Upper lobe of left lung (tissue), 6 donors: ENCODE data around the gene SYNPR. TPM values are rescaled to one million over a fixed set of nuclear protein-coding genes. Genes with fewer than 3 reads are reported as not detected.

Source experiments
- ATAC-seq, 2 donors: fragments of 200-7000 bp; cut with Tn5 transposase; one replicate each; pipeline ENCODE4 v1.9.1; 2022; ENCODE audit warnings: mild to moderate bottlenecking in 2 of 2, moderate library complexity in 2 of 2; ENCODE audit not compliant: low FRiP score in 2 of 2
- DNase-seq, 2 donors: peaks; one replicate each; pipeline ENCODE4 v3.0.0-alpha.2; 2019 to 2020
- H3K27ac ChIP-seq, 4 donors: fragments of 200-600 bp; sonication (generic); one replicate each; pipeline ENCODE4 v1.5.1; 2016 to 2019
- H3K27me3 ChIP-seq, 4 donors: fragments of 200-600 bp; sonication (generic); one replicate each; pipeline ENCODE4 v1.5.1; 2017 to 2019
- H3K36me3 ChIP-seq, 4 donors: fragments of 200-600 bp; sonication (generic); one replicate each; pipeline ENCODE4 v1.5.1; 2016 to 2019
- H3K4me1 ChIP-seq, 4 donors: fragments of 200-600 bp; sonication (generic); one replicate each; pipeline ENCODE4 v1.5.1; 2018 to 2019
- H3K4me3 ChIP-seq, 4 donors: fragments of 200-600 bp; sonication (generic); one replicate each; pipeline ENCODE4 v1.5.1; 2017 to 2019; ENCODE audit warnings: mild to moderate bottlenecking in 2 of 4, moderate library complexity in 1 of 4
- H3K9me3 ChIP-seq, 4 donors: fragments of 200-600 bp; sonication (generic); one replicate each; pipeline ENCODE4 v1.5.1; 2018 to 2019
- CTCF ChIP-seq, 6 experiments: fragments of 450-650 bp in 4 of 6; fragments of 200-600 bp in 2 of 6; sonication (generic) in 2 of 6; IDR thresholded peaks; one replicate each; pipeline ENCODE4 v1.5.1; 2016 to 2019; ENCODE audit warnings: antibody characterized with exemption in 6 of 6
- EP300 ChIP-seq, 4 donors: sonication (generic); formaldehyde crosslinking; IDR thresholded peaks; one replicate each; pipeline ENCODE4 v1.5.1; 2017; ENCODE audit warnings: antibody characterized with exemption in 4 of 4, control low read depth in 2 of 4
- POLR2A ChIP-seq, 4 donors: fragments of 450-650 bp; IDR thresholded peaks; one replicate each; pipeline ENCODE4 v1.5.1; 2016 to 2017; ENCODE audit warnings: antibody characterized with exemption in 4 of 4, mild to moderate bottlenecking in 2 of 4
- POLR2AphosphoS5 ChIP-seq, 2 donors: sonication (generic); formaldehyde crosslinking; IDR thresholded peaks; one replicate each; pipeline ENCODE4 v1.5.1; 2017; ENCODE audit warnings: antibody characterized with exemption in 2 of 2
- WGBS, 2 donors: methylation state at CpG; one replicate each; pipeline ENCODE4 v1.1.5; 2017 to 2018; 5-methylcytosine and 5-hydroxymethylcytosine counted together
- total RNA-seq, 6 donors: library from RNA; depleted of rRNA in 4 of 6; stranded (reverse); fragments of >200 nt in 4 of 6; gene quantifications; one replicate each; pipeline versions ENCODE4 v1.1.0 to v1.2.1, GENCODE V29; 2016 to 2021
- donor health status: DM: no; HTN: no; CAD: no; lungs with moderate emphysema.
- donor health status: DM: no; HTN: yes; CAD: no; lungs with severe emphysema.

SYNPR gene
- total RNA-seq, 6 donors from 2014 or later = not detected

- Histone ChIP-seq H3K36me3 (no peaks in the 10 kb centered on the region), H3K27me3 (no peaks in the 10 kb centered on the region), H3K27ac (no peak overlapping the region), H3K4me1 (no peaks in the 10 kb centered on the region), H3K9me3 (no peaks in the 10 kb centered on the region), H3K4me3 (no peak overlapping the region)
- 76 to 83% methylated on average over 6 of the region's 6 CpGs for WGBS, 2 donors
- ATAC-seq (no peak), DNase-seq (no peak)
- no peak for TF ChIP-seq EP300 (IDR thresholded peaks at IDR 0.05)
- TF ChIP-seq POLR2A (IDR thresholded peaks at IDR 0.05) = no peak
- TF ChIP-seq POLR2AphosphoS5 (IDR thresholded peaks at IDR 0.05) = no peak
- no peak for TF ChIP-seq CTCF (IDR thresholded peaks at IDR 0.05)
Observed at GRCh38 chr3:63481627-63482026, 203.5 kb downstream of the SYNPR start.

GRCh38 chr3:63482341-63482740 lies 204.2 kb downstream of the SYNPR start:
- H3K27ac ChIP-seq = no peak overlapping the region
- TF ChIP-seq POLR2AphosphoS5 (IDR thresholded peaks at IDR 0.05) (no peak), POLR2A (IDR thresholded peaks at IDR 0.05) (no peak), EP300 (IDR thresholded peaks at IDR 0.05) (no peak), CTCF (IDR thresholded peaks at IDR 0.05) (no peak)
- H3K4me1 ChIP-seq = no peaks in the 10 kb centered on the region
- WGBS, 2 donors = 73 to 81% methylated on average over 2 of the region's 2 CpGs
- DNase-seq (no peak), ATAC-seq (no peak)
- no peaks in the 10 kb centered on the region for H3K9me3 ChIP-seq
- no peak overlapping the region for H3K4me3 ChIP-seq
- H3K27me3 ChIP-seq = no peaks in the 10 kb centered on the region
- H3K36me3 ChIP-seq = no peaks in the 10 kb centered on the region

GRCh38 chr3:63492464-63492863 lies 214.4 kb downstream of the SYNPR start:
- Histone ChIP-seq H3K9me3 (no peaks in the 10 kb centered on the region), H3K27me3 (no peaks in the 10 kb centered on the region), H3K27ac (no peak overlapping the region), H3K4me1 (no peaks in the 10 kb centered on the region), H3K36me3 (no peaks in the 10 kb centered on the region), H3K4me3 (no peak overlapping the region)
- no peak for ATAC-seq
- WGBS, 2 donors = 38 to 48% methylated on average over 2 of the region's 2 CpGs
- DNase-seq = no peak
- TF ChIP-seq POLR2A (IDR thresholded peaks at IDR 0.05) = no peak
- TF ChIP-seq CTCF (IDR thresholded peaks at IDR 0.05) = no peak
- no peak for TF ChIP-seq EP300 (IDR thresholded peaks at IDR 0.05)
- TF ChIP-seq POLR2AphosphoS5 (IDR thresholded peaks at IDR 0.05) = no peak

- Histone ChIP-seq H3K4me3 (no peak overlapping the region), H3K27ac (no peak overlapping the region), H3K36me3 (no peaks in the 10 kb centered on the region), H3K9me3 (no peaks in the 10 kb centered on the region), H3K27me3 (no peaks in the 10 kb centered on the region), H3K4me1 (no peaks in the 10 kb centered on the region)
- DNase-seq (no peak), ATAC-seq (no peak)
- WGBS, 2 donors = 78 to 81% methylated on average over 3 of the region's 3 CpGs
- no peak for TF ChIP-seq EP300 (IDR thresholded peaks at IDR 0.05)
- no peak for TF ChIP-seq POLR2A (IDR thresholded peaks at IDR 0.05)
- TF ChIP-seq POLR2AphosphoS5 (IDR thresholded peaks at IDR 0.05) = no peak
- TF ChIP-seq CTCF (IDR thresholded peaks at IDR 0.05) = no peak
Observed at GRCh38 chr3:63493101-63493500, 215.0 kb downstream of the SYNPR start.

- Histone ChIP-seq H3K9me3 (no peaks in the 10 kb centered on the region), H3K27ac (no peak overlapping the region), H3K4me3 (no peak overlapping the region), H3K27me3 (no peaks in the 10 kb centered on the region), H3K4me1 (no peaks in the 10 kb centered on the region), H3K36me3 (no peaks in the 10 kb centered on the region)
- no peak for TF ChIP-seq POLR2A (IDR thresholded peaks at IDR 0.05)
- no peak for TF ChIP-seq CTCF (IDR thresholded peaks at IDR 0.05)
- TF ChIP-seq EP300 (IDR thresholded peaks at IDR 0.05) = no peak
- TF ChIP-seq POLR2AphosphoS5 (IDR thresholded peaks at IDR 0.05) = no peak
- no peak for DNase-seq
- WGBS, 2 donors = 90 to 100% methylated on average over 1 of the region's 1 CpG
- ATAC-seq = no peak
Observed at GRCh38 chr3:63494646-63495045, 216.5 kb downstream of the SYNPR start.
